Panc1 (cell line): ENCODE data around the gene IGFL4. TPM values are rescaled to one million over a fixed set of nuclear protein-coding genes. Genes with fewer than 3 reads are reported as not detected.
A peak's percentile ranks its signal among the peaks of the same experiment; 100 is the strongest.

Experiments used
- ATAC-seq: fragments of 200-7000 bp; cut with Tn5 transposase; 2 replicates; pipeline ENCODE4 v1.9.1; 2020; ENCODE audit warnings: mild to moderate bottlenecking, moderate library complexity
- BruUV-seq: library from RNA; stranded (reverse); fragments of 400-500 nt; replicated peaks from 2 replicates; lab custom pipeline; 2021; lab: Mats Ljungman, UMichigan
- CTCF ChIA-PET: fragments of 300-600 bp; sonication (Branson Sonifier 250); formaldehyde crosslinking; loops from one replicate; lab custom pipeline; 2022; ENCODE audit warnings: antibody characterized with exemption; lab: Charles Lee
- POLR2A ChIA-PET: fragments of 300-600 bp; sonication (Branson Sonifier 250); formaldehyde crosslinking; loops from one replicate; lab custom pipeline; 2022; ENCODE audit warnings: antibody characterized with exemption; lab: Charles Lee
- DNase-seq: peaks from one replicate; pipeline ENCODE4 v3.0.0-alpha.2; 2010; ENCODE audit warnings: low read depth, low spot score
- H3K27ac ChIP-seq: 2 replicates; pipeline ENCODE4 v1.5.1; 2011; ENCODE audit warnings: mild to moderate bottlenecking, low read length, inconsistent platforms
- H3K27me3 ChIP-seq: fragments of 200-500 bp; sonication (Bioruptor generic); 2 replicates; pipeline ENCODE4 v1.6.0; 2014; ENCODE audit warnings: low read length, inconsistent platforms; ENCODE audit not compliant: control insufficient read depth, insufficient read depth
- H3K36me3 ChIP-seq: fragments of 200-500 bp; sonication (Bioruptor generic); 2 replicates; pipeline ENCODE4 v1.5.1; 2014; ENCODE audit warnings: inconsistent platforms, mild to moderate bottlenecking, low read length, moderate library complexity; ENCODE audit not compliant: control insufficient read depth, insufficient read depth
- H3K4me1 ChIP-seq: 2 replicates; pipeline ENCODE4 v1.5.1; 2011; ENCODE audit warnings: inconsistent platforms, mild to moderate bottlenecking, low read length, moderate library complexity; ENCODE audit not compliant: control insufficient read depth, insufficient read depth
- H3K4me3 ChIP-seq, 2 experiments: 2 replicates each; pipeline ENCODE4 v1.5.1; 2011 to 2012; ENCODE audit warnings: low read depth in 2 of 2, low read length in 2 of 2, mild to moderate bottlenecking in 2 of 2, inconsistent platforms in 1 of 2, moderate library complexity in 1 of 2
- H3K9me3 ChIP-seq: fragments of 200-500 bp; sonication (Bioruptor generic); 2 replicates; pipeline ENCODE4 v1.5.1; 2014; ENCODE audit warnings: low read depth, mild to moderate bottlenecking, inconsistent platforms, low read length, moderate library complexity; ENCODE audit not compliant: control insufficient read depth, insufficient read depth
- POLR2AphosphoS5 ChIP-seq: IDR thresholded peaks from 2 replicates; pipeline ENCODE4 v1.6.1; 2012; ENCODE audit warnings: mild to moderate bottlenecking, low read depth, low read length, moderate library complexity
- SIN3A ChIP-seq: IDR thresholded peaks from 2 replicates; pipeline ENCODE4 v1.6.1; 2012; ENCODE audit warnings: low read depth, mild to moderate bottlenecking, low read length, moderate library complexity, borderline replicate concordance; ENCODE audit not compliant: insufficient read depth
- TCF7L2 ChIP-seq: IDR thresholded peaks from 2 replicates; pipeline ENCODE4 v1.6.1; 2011; ENCODE audit warnings: mild to moderate bottlenecking, low read depth, low read length, inconsistent platforms
- in situ Hi-C: cut with HindIII; loops from 2 replicates; pipeline ENCODE4 v1.10.0; 2016; ENCODE audit warnings: low sequenced_read_pairs, low pct_unique_long_range_greater_than_20kb
- intact Hi-C: fragments of 100-400 bp; cut with micrococcal nuclease; formaldehyde crosslinking; loops from one replicate; pipeline ENCODE4 v1.10.0; 2022; ENCODE audit not compliant: unreplicated experiment
- total RNA-seq: library from RNA; stranded (reverse); gene quantifications from one replicate; pipeline ENCODE4 v1.2.1, GENCODE V29; 2021; ENCODE audit not compliant: unreplicated experiment
- TF ChIP-seq, protein P1 (sequence below): fragments of 450-650 bp; IDR thresholded peaks from 2 replicates; pipeline ENCODE4 v1.5.1; 2017; ENCODE audit warnings: mild to moderate bottlenecking
- TF ChIP-seq, protein P2 (sequence below), 2 experiments: IDR thresholded peaks; 2 replicates each; pipeline ENCODE4 v1.6.1; 2011 to 2012; ENCODE audit warnings: low read depth in 2 of 2, control low read depth in 1 of 2, low read length in 1 of 2, mild to moderate bottlenecking in 1 of 2, moderate library complexity in 1 of 2; ENCODE audit not compliant: insufficient read depth in 1 of 2

The IGFL4 gene
- total RNA-seq, 1 experiment from 2014 or later: 0.39 TPM

GRCh38 chr19:46002678-46003275 lies 38.0 kb downstream of the IGFL4 start:
- POLR2A ChIA-PET: no interaction called here
- no peaks in the 10 kb centered on the region for H3K9me3 ChIP-seq
- CTCF ChIA-PET: interaction anchor here (0.6 kb wide), 1 partner anchor 140 kb away, joined by 3 read pairs; the partner anchor contains the start of gene SYMPK
- no peaks in the 10 kb centered on the region for H3K36me3 ChIP-seq
- intact Hi-C loops: no loop called here
- BruUV-seq: no TSS peak
- DNase-seq (no peak), ATAC-seq (no peak)
- no peaks in the 10 kb centered on the region for H3K27me3 ChIP-seq
- H3K27ac ChIP-seq: no peak overlapping the region
- no peaks in the 10 kb centered on the region; the same call in 1 of the 2 replicates for H3K4me1 ChIP-seq
- in situ Hi-C loops: no loop called here
- no peak for TF ChIP-seq TCF7L2
- TF ChIP-seq, protein P1, sequence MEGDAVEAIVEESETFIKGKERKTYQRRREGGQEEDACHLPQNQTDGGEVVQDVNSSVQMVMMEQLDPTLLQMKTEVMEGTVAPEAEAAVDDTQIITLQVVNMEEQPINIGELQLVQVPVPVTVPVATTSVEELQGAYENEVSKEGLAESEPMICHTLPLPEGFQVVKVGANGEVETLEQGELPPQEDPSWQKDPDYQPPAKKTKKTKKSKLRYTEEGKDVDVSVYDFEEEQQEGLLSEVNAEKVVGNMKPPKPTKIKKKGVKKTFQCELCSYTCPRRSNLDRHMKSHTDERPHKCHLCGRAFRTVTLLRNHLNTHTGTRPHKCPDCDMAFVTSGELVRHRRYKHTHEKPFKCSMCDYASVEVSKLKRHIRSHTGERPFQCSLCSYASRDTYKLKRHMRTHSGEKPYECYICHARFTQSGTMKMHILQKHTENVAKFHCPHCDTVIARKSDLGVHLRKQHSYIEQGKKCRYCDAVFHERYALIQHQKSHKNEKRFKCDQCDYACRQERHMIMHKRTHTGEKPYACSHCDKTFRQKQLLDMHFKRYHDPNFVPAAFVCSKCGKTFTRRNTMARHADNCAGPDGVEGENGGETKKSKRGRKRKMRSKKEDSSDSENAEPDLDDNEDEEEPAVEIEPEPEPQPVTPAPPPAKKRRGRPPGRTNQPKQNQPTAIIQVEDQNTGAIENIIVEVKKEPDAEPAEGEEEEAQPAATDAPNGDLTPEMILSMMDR: no peak
- TF ChIP-seq, protein P2, sequence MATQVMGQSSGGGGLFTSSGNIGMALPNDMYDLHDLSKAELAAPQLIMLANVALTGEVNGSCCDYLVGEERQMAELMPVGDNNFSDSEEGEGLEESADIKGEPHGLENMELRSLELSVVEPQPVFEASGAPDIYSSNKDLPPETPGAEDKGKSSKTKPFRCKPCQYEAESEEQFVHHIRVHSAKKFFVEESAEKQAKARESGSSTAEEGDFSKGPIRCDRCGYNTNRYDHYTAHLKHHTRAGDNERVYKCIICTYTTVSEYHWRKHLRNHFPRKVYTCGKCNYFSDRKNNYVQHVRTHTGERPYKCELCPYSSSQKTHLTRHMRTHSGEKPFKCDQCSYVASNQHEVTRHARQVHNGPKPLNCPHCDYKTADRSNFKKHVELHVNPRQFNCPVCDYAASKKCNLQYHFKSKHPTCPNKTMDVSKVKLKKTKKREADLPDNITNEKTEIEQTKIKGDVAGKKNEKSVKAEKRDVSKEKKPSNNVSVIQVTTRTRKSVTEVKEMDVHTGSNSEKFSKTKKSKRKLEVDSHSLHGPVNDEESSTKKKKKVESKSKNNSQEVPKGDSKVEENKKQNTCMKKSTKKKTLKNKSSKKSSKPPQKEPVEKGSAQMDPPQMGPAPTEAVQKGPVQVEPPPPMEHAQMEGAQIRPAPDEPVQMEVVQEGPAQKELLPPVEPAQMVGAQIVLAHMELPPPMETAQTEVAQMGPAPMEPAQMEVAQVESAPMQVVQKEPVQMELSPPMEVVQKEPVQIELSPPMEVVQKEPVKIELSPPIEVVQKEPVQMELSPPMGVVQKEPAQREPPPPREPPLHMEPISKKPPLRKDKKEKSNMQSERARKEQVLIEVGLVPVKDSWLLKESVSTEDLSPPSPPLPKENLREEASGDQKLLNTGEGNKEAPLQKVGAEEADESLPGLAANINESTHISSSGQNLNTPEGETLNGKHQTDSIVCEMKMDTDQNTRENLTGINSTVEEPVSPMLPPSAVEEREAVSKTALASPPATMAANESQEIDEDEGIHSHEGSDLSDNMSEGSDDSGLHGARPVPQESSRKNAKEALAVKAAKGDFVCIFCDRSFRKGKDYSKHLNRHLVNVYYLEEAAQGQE (IDR thresholded peaks at IDR 0.05; ENCODE audit: insufficient read depth in 1 of 2, low read depth in 2 of 2, low read length in 1 of 2): no peak
- TF ChIP-seq SIN3A: no peak
- TF ChIP-seq POLR2AphosphoS5: no peak
- no peak overlapping the region for H3K4me3 ChIP-seq

GRCh38 chr19:46000491-46001246 lies 40.1 kb downstream of the IGFL4 start:
- Histone ChIP-seq H3K27me3 (no peaks in the 10 kb centered on the region), H3K4me1 (peaks cover 4% of the 10 kb centered on the region), H3K27ac (no peak overlapping the region), H3K36me3 (peaks cover under 1% of the 10 kb centered on the region; the same call in 1 of the 2 replicates), H3K9me3 (no peaks in the 10 kb centered on the region), H3K4me3 (peak overlapping the region in 1 of 2 experiments; percentile 20; a peak in 1 of 4 replicates)
- BruUV-seq: no TSS peak
- TF ChIP-seq TCF7L2 (no peak), POLR2AphosphoS5 (no peak), SIN3A (no peak)
- TF ChIP-seq, protein P1: no peak
- TF ChIP-seq, protein P2 (IDR thresholded peaks at IDR 0.05; ENCODE audit: insufficient read depth in 1 of 2, low read depth in 2 of 2, low read length in 1 of 2): no peak
- CTCF ChIA-PET: interaction anchor here (0.5 kb wide), 1 partner anchor 76 kb away, joined by 10 read pairs; no protein-coding TSS in a partner anchor
- in situ Hi-C loops: no loop called here
- intact Hi-C loops: no loop called here
- DNase-seq (no peak), ATAC-seq (peak; percentile 66)
- POLR2A ChIA-PET: no interaction called here
